ENCODE data around the gene ZDHHC1. TPM values are rescaled to one million over a fixed set of nuclear protein-coding genes. Genes with fewer than 3 reads are reported as not detected.
A peak's percentile ranks its signal among the peaks of the same experiment; 100 is the strongest.
"Not testable (repeated sequence)": the region's sequence is repeated elsewhere in the genome, so short reads cannot be mapped to it uniquely, and the experiment has no call there.

Gene ZDHHC1
- total RNA-seq, 4 donors from 2014 or later: 7.1 to 36.3 (median 20.5) TPM

GRCh38 chr16:67357561-67357960 is 58.7 kb downstream of the ZDHHC1 start:
- intact Hi-C loops (cut with DNase I; ENCODE audit: low total_unique reads) (no loop called here), in situ Hi-C loops (cut with MboI; ENCODE audit: low pct_ligation_motif_present in 1 of 4, low pct_unique_long_range_greater_than_20kb in 1 of 4, low sequenced_read_pairs in 3 of 4) (no loop called here)
- H3K4me1 ChIP-seq: no peaks in the 10 kb centered on the region
- no peak for TF ChIP-seq EP300 (IDR thresholded peaks at IDR 0.05; ENCODE audit: low read depth)
- TF ChIP-seq, protein P1, sequence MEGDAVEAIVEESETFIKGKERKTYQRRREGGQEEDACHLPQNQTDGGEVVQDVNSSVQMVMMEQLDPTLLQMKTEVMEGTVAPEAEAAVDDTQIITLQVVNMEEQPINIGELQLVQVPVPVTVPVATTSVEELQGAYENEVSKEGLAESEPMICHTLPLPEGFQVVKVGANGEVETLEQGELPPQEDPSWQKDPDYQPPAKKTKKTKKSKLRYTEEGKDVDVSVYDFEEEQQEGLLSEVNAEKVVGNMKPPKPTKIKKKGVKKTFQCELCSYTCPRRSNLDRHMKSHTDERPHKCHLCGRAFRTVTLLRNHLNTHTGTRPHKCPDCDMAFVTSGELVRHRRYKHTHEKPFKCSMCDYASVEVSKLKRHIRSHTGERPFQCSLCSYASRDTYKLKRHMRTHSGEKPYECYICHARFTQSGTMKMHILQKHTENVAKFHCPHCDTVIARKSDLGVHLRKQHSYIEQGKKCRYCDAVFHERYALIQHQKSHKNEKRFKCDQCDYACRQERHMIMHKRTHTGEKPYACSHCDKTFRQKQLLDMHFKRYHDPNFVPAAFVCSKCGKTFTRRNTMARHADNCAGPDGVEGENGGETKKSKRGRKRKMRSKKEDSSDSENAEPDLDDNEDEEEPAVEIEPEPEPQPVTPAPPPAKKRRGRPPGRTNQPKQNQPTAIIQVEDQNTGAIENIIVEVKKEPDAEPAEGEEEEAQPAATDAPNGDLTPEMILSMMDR (IDR thresholded peaks at IDR 0.05): no peak
- TF ChIP-seq POLR2A (IDR thresholded peaks at IDR 0.05): no peak
- no peak for TF ChIP-seq POLR2AphosphoS5 (IDR thresholded peaks at IDR 0.05)
- no peak overlapping the region for H3K27ac ChIP-seq
- H3K36me3 ChIP-seq: no peaks in the 10 kb centered on the region
- H3K27me3 ChIP-seq: no peaks in the 10 kb centered on the region
- H3K4me3 ChIP-seq: no peak overlapping the region
- H3K9me3 ChIP-seq: no peaks in the 10 kb centered on the region
- DNase-seq: no peak
- WGBS, 2 donors (ENCODE audit: low coverage in 1 of 2): 66 to 67% methylated on average over 4 of the region's 4 CpGs

GRCh38 chr16:67356396-67356795 is 59.9 kb downstream of the ZDHHC1 start:
- Histone ChIP-seq H3K36me3 (no peaks in the 10 kb centered on the region), H3K27ac (no peak overlapping the region), H3K4me3 (no peak overlapping the region), H3K27me3 (no peaks in the 10 kb centered on the region), H3K9me3 (no peaks in the 10 kb centered on the region), H3K4me1 (no peaks in the 10 kb centered on the region)
- DNase-seq: no peak
- intact Hi-C loops (cut with DNase I; ENCODE audit: low total_unique reads): no loop called here
- TF ChIP-seq, protein P1 (IDR thresholded peaks at IDR 0.05): no peak
- TF ChIP-seq EP300 (IDR thresholded peaks at IDR 0.05; ENCODE audit: low read depth) (no peak), POLR2A (IDR thresholded peaks at IDR 0.05) (no peak), POLR2AphosphoS5 (IDR thresholded peaks at IDR 0.05) (no peak)
- in situ Hi-C loops (cut with MboI; ENCODE audit: low pct_ligation_motif_present in 1 of 4, low pct_unique_long_range_greater_than_20kb in 1 of 4, low sequenced_read_pairs in 3 of 4): no loop called here
- WGBS, 2 donors (ENCODE audit: low coverage in 1 of 2): 63 to 89% methylated on average over 3 of the region's 3 CpGs

DNA sequence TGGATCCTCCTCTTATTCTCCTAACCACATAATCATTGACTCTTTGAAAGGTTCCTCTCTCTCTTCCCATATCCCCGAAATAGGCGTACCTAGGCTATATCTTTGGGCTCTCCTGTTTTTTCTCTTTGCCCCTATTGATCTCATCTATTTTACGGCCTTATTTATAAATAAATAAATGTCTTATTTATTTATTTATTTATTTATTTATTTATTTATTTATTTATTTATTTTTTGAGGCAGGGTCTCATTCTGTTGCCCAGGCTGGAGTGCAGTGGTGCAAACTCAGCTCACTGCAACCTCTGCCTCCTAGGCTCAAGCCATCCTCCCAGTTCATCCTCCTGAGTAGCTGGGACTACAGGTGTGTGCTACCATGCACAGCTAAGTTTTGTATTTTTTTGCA is 63.8 kb downstream of the ZDHHC1 start:
- intact Hi-C loops (cut with DNase I; ENCODE audit: low total_unique reads); H3K36me3 ChIP-seq; H3K27ac ChIP-seq; in situ Hi-C loops (cut with MboI; ENCODE audit: low pct_ligation_motif_present in 1 of 4, low pct_unique_long_range_greater_than_20kb in 1 of 4, low sequenced_read_pairs in 3 of 4); H3K9me3 ChIP-seq; H3K4me1 ChIP-seq; H3K27me3 ChIP-seq; H3K4me3 ChIP-seq; DNase-seq: not testable (repeated sequence)
- 95 to 99% methylated on average over 3 of the region's 3 CpGs for WGBS, 2 donors (ENCODE audit: low coverage in 1 of 2)

GRCh38 chr16:67350324-67350723 is 66.0 kb downstream of the ZDHHC1 start:
- TF ChIP-seq POLR2A (IDR thresholded peaks at IDR 0.05): no peak
- no peak for TF ChIP-seq EP300 (IDR thresholded peaks at IDR 0.05; ENCODE audit: low read depth)
- TF ChIP-seq, protein P1 (IDR thresholded peaks at IDR 0.05): no peak
- no peak for TF ChIP-seq POLR2AphosphoS5 (IDR thresholded peaks at IDR 0.05)
- H3K4me3 ChIP-seq: no peak overlapping the region
- peaks cover 0 to 15% (median 4%) of the 10 kb centered on the region in 4 donors for H3K4me1 ChIP-seq
- no peaks in the 10 kb centered on the region for H3K27me3 ChIP-seq
- 97 to 100% methylated on average over 1 of the region's 1 CpG for WGBS, 2 donors (ENCODE audit: low coverage in 1 of 2)
- DNase-seq: no peak
- intact Hi-C loops (cut with DNase I; ENCODE audit: low total_unique reads) (no loop called here), in situ Hi-C loops (cut with MboI; ENCODE audit: low pct_ligation_motif_present in 1 of 4, low pct_unique_long_range_greater_than_20kb in 1 of 4, low sequenced_read_pairs in 3 of 4) (no loop called here)
- no peaks in the 10 kb centered on the region for H3K9me3 ChIP-seq
- no peak overlapping the region for H3K27ac ChIP-seq
- H3K36me3 ChIP-seq: no peaks in the 10 kb centered on the region

- no peak for DNase-seq
- no peak for TF ChIP-seq POLR2A (IDR thresholded peaks at IDR 0.05)
- TF ChIP-seq, protein P1 (IDR thresholded peaks at IDR 0.05): peak; percentile 26 to 38 (median 31)
- in situ Hi-C loops (cut with MboI; ENCODE audit: low pct_ligation_motif_present in 1 of 4, low pct_unique_long_range_greater_than_20kb in 1 of 4, low sequenced_read_pairs in 3 of 4) (no loop called here), intact Hi-C loops (cut with DNase I; ENCODE audit: low total_unique reads) (no loop called here)
- no peaks in the 10 kb centered on the region for H3K9me3 ChIP-seq
- no peak overlapping the region for H3K27ac ChIP-seq
- H3K4me3 ChIP-seq: no peak overlapping the region
- H3K27me3 ChIP-seq: no peaks in the 10 kb centered on the region
- peaks cover 0 to 20% (median 4%) of the 10 kb centered on the region in 4 donors for H3K4me1 ChIP-seq
- no peaks in the 10 kb centered on the region for H3K36me3 ChIP-seq
Measured at GRCh38 chr16:67349172-67349571, 67.1 kb downstream of the ZDHHC1 start.
